H1 (cell line): Measurements from ENCODE around the gene LIG3. TPM values are rescaled to one million over a fixed set of nuclear protein-coding genes. Genes with fewer than 3 reads are reported as not detected.

ENCODE experiments used
- CTCF ChIA-PET: fragments of 300-600 bp; sonication (Branson Sonifier 250); formaldehyde crosslinking; loops from one replicate; lab custom pipeline; 2021; ENCODE audit not compliant: partially characterized antibody; lab: Charles Lee
- POLR2A ChIA-PET: fragments of 300-600 bp; sonication (Branson Sonifier 250); formaldehyde crosslinking; loops from one replicate; lab custom pipeline; 2021; ENCODE audit warnings: inconsistent platforms; ENCODE audit not compliant: partially characterized antibody; lab: Charles Lee
- DNase-seq, 2 experiments: peaks; one replicate each; pipeline versions ENCODE4 v3.0.0 to v3.0.0-alpha.2; 2010 to 2022; ENCODE audit warnings: low spot score in 2 of 2, low read depth in 1 of 2, mixed read lengths in 1 of 2
- FAIRE-seq: peaks from 2 replicates; lab custom pipeline; 2011; peaks lifted over from hg19 to GRCh38; lab: Jason Lieb, UNC
- H2AFZ ChIP-seq: 2 replicates; pipeline ENCODE4 v1.8.1; 2012; ENCODE audit warnings: low read length, inconsistent platforms
- H2AK5ac ChIP-seq: 2 replicates; pipeline ENCODE4 v1.6.1; 2013; ENCODE audit warnings: low read depth, low read length
- H2BK120ac ChIP-seq: replicated peaks from 2 replicates; pipeline ENCODE3; 2013; ENCODE audit warnings: low read depth, low read length, inconsistent platforms
- H2BK12ac ChIP-seq: 2 replicates; pipeline ENCODE4 v1.6.1; 2013; ENCODE audit warnings: low read depth, low read length
- H2BK15ac ChIP-seq: 2 replicates; pipeline ENCODE4 v1.6.1; 2013; ENCODE audit warnings: low read length
- H2BK20ac ChIP-seq: 2 replicates; pipeline ENCODE4 v1.6.1; 2013; ENCODE audit warnings: low read length
- H2BK5ac ChIP-seq: 2 replicates; pipeline ENCODE4 v1.6.1; 2013; ENCODE audit warnings: low read depth, low read length
- H3K14ac ChIP-seq: 2 replicates; pipeline ENCODE4 v1.6.1; 2013; ENCODE audit warnings: inconsistent platforms; ENCODE audit not compliant: insufficient read length
- H3K18ac ChIP-seq: 2 replicates; pipeline ENCODE4 v1.6.1; 2013; ENCODE audit warnings: low read length; ENCODE audit errors: extremely low read depth
- H3K23ac ChIP-seq: 2 replicates; pipeline ENCODE4 v1.6.1; 2013; ENCODE audit warnings: inconsistent platforms; ENCODE audit not compliant: insufficient read length
- H3K23me2 ChIP-seq: 2 replicates; pipeline ENCODE4 v1.6.1; 2013; ENCODE audit warnings: low read depth, low read length
- H3K27ac ChIP-seq: 2 replicates; pipeline ENCODE4 v1.6.1; 2011; ENCODE audit warnings: low read depth, low read length, inconsistent platforms
- H3K27me3 ChIP-seq, 4 experiments: replicated peaks in 1 of 4; 1 replicate in 1 of 4; 2 replicates in 3 of 4; pipeline versions ENCODE4 v1.6.1 to v1.8.1; 2011 to 2013; ENCODE audit warnings: low read length in 3 of 4, mild to moderate bottlenecking in 3 of 4, inconsistent platforms in 2 of 4, mixed read lengths in 2 of 4, moderate library complexity in 1 of 4; ENCODE audit not compliant: control insufficient read depth in 3 of 4, insufficient read depth in 3 of 4; ENCODE audit errors: extremely low read depth in 1 of 4
- H3K36me3 ChIP-seq, 4 experiments: 2 replicates each; pipeline versions ENCODE4 v1.6.1 to v1.8.1; 2011 to 2013; ENCODE audit warnings: mild to moderate bottlenecking in 4 of 4, low read length in 3 of 4, moderate library complexity in 2 of 4, control low read depth in 1 of 4, inconsistent platforms in 1 of 4; ENCODE audit not compliant: insufficient read depth in 4 of 4, control insufficient read depth in 2 of 4
- H3K4ac ChIP-seq: replicated peaks from 2 replicates; pipeline ENCODE3; 2013; ENCODE audit warnings: low read length, low read depth, mixed read lengths, inconsistent platforms; ENCODE audit not compliant: insufficient read length
- H3K4me1 ChIP-seq, 4 experiments: replicated peaks in 1 of 4; 1 replicate in 1 of 4; 2 replicates in 3 of 4; pipeline versions ENCODE4 v1.6.1 to v1.8.1; 2011 to 2013; ENCODE audit warnings: low read length in 3 of 4, inconsistent platforms in 2 of 4, mixed read lengths in 1 of 4; ENCODE audit not compliant: insufficient read depth in 4 of 4, control insufficient read depth in 3 of 4
- H3K4me2 ChIP-seq, 2 experiments: 2 replicates each; pipeline versions ENCODE4 v1.6.1 to v1.8.1; 2011 to 2013; ENCODE audit warnings: low read depth in 2 of 2, low read length in 2 of 2, control low read depth in 1 of 2, inconsistent platforms in 1 of 2, mild to moderate bottlenecking in 1 of 2; ENCODE audit not compliant: insufficient read depth in 1 of 2
- H3K4me3 ChIP-seq, 4 experiments: fragments of 200-600, 300-600 bp in 1 of 4; sonication (generic), shearing (Covaris generic), sonication (Bioruptor Twin) in 1 of 4; 2 replicates each; pipeline versions ENCODE4 v1.5.1 to v1.8.1; 2011 to 2016; ENCODE audit warnings: low read length in 4 of 4, low read depth in 3 of 4, control low read depth in 2 of 4, inconsistent platforms in 2 of 4, mild to moderate bottlenecking in 2 of 4, mixed read lengths in 1 of 4, moderate library complexity in 1 of 4; ENCODE audit not compliant: insufficient read depth in 2 of 4; ENCODE audit errors: extremely low read depth in 1 of 4
- H3K56ac ChIP-seq: replicated peaks from 2 replicates; pipeline ENCODE3; 2013; ENCODE audit warnings: low read depth, mild to moderate bottlenecking, mixed read lengths, low read length, inconsistent platforms; ENCODE audit not compliant: insufficient read length
- H3K79me1 ChIP-seq: 2 replicates; pipeline ENCODE4 v1.6.1; 2013; ENCODE audit warnings: low read depth, low read length, control low read depth
- H3K79me2 ChIP-seq, 2 experiments: 2 replicates each; pipeline versions ENCODE4 v1.6.1 to v1.8.1; 2012 to 2013; ENCODE audit warnings: low read length in 2 of 2, mild to moderate bottlenecking in 2 of 2, inconsistent platforms in 1 of 2; ENCODE audit not compliant: insufficient read depth in 2 of 2, control insufficient read depth in 1 of 2
- H3K9ac ChIP-seq, 4 experiments: replicated peaks in 1 of 4; 1 replicate in 1 of 4; 2 replicates in 3 of 4; pipeline versions ENCODE4 v1.6.1 to v1.8.1; 2011 to 2013; ENCODE audit warnings: low read depth in 3 of 4, low read length in 3 of 4, control low read depth in 2 of 4, mild to moderate bottlenecking in 2 of 4, moderate library complexity in 2 of 4, inconsistent platforms in 1 of 4; ENCODE audit errors: extremely low read depth in 1 of 4
- H3K9me3 ChIP-seq, 2 experiments: 2 replicates each; pipeline versions ENCODE4 v1.6.1 to v1.8.1; 2012 to 2013; ENCODE audit warnings: mild to moderate bottlenecking in 2 of 2, moderate library complexity in 2 of 2, control low read depth in 1 of 2, inconsistent platforms in 1 of 2, low read depth in 1 of 2, low read length in 1 of 2, mixed read lengths in 1 of 2; ENCODE audit not compliant: insufficient read depth in 2 of 2
- H4K20me1 ChIP-seq, 2 experiments: replicated peaks in 1 of 2; 2 replicates each; pipeline versions ENCODE3 to v1.8.1; 2011 to 2013; ENCODE audit warnings: inconsistent platforms in 2 of 2, low read length in 2 of 2, mild to moderate bottlenecking in 1 of 2; ENCODE audit not compliant: insufficient read depth in 2 of 2, control insufficient read depth in 1 of 2
- H4K5ac ChIP-seq: 2 replicates; pipeline ENCODE4 v1.6.1; 2013; ENCODE audit warnings: low read length, low read depth, mixed read lengths, inconsistent platforms; ENCODE audit not compliant: insufficient read length
- H4K8ac ChIP-seq: 2 replicates; pipeline ENCODE4 v1.8.0; 2013; ENCODE audit warnings: mild to moderate bottlenecking, moderate library complexity, low read length, inconsistent platforms; ENCODE audit not compliant: insufficient read depth; ENCODE audit errors: extremely low read depth
- H4K91ac ChIP-seq: replicated peaks from 2 replicates; pipeline ENCODE3; 2013; ENCODE audit warnings: low read length, mixed read lengths, inconsistent platforms; ENCODE audit not compliant: insufficient read length
- CHD2 ChIP-seq: IDR thresholded peaks from 2 replicates; pipeline ENCODE4 v1.6.1; 2012; ENCODE audit warnings: low read length, improper control_type of control experiment
- CREB1 ChIP-seq: IDR thresholded peaks from 2 replicates; pipeline ENCODE4 v1.6.1; 2012; ENCODE audit warnings: inconsistent platforms
- EZH2 ChIP-seq: fragments of 200-600 bp; sonication (generic); IDR thresholded peaks from 2 replicates; pipeline ENCODE4 v1.7.1; 2012; ENCODE audit warnings: low read depth, mild to moderate bottlenecking, moderate library complexity, low read length, inconsistent platforms; ENCODE audit not compliant: severe bottlenecking
- JUN ChIP-seq: IDR thresholded peaks from 2 replicates; pipeline ENCODE4 v1.6.1; 2011; ENCODE audit warnings: low read depth, mild to moderate bottlenecking, improper control_type of control experiment, low read length
- RFX5 ChIP-seq: IDR thresholded peaks from 2 replicates; pipeline ENCODE4 v1.6.1; 2011; ENCODE audit warnings: low read depth, low read length, improper control_type of control experiment, borderline replicate concordance
- SUZ12 ChIP-seq: fragments of 200-600 bp; sonication (generic); IDR thresholded peaks from 2 replicates; pipeline ENCODE4 v1.6.1; 2012; ENCODE audit warnings: mild to moderate bottlenecking, inconsistent platforms, low read length, moderate library complexity, mixed read lengths
- TAF1 ChIP-seq: IDR thresholded peaks from 2 replicates; pipeline ENCODE4 v1.6.1; 2011; ENCODE audit warnings: mild to moderate bottlenecking, low read depth, low read length
- TEAD4 ChIP-seq: IDR thresholded peaks from 2 replicates; pipeline ENCODE4 v1.6.1; 2012; ENCODE audit warnings: low read depth, low read length, inconsistent platforms, mixed read lengths
- WGBS, 2 experiments: shearing (Covaris generic) in 1 of 2; methylation state at CpG; one replicate each; pipeline versions ENCODE4 v1.1.6 to v1.1.7; 2013 to 2015; ENCODE audit warnings: low lambda C conversion rate in 2 of 2, mixed read lengths in 2 of 2, inconsistent platforms in 1 of 2, low coverage in 1 of 2, missing lambda C conversion rate in 1 of 2; ENCODE audit not compliant: insufficient replicate concordance in 2 of 2, insufficient coverage in 1 of 2, insufficient read length in 1 of 2; ENCODE audit errors: extremely low coverage in 1 of 2, missing lambda C conversion rate in 1 of 2; 5-methylcytosine and 5-hydroxymethylcytosine counted together
- polyA plus RNA-seq, 7 experiments: library from polyadenylated mRNA; depleted of rRNA in 3 of 7; stranded (reverse) in 5 of 7; unstranded in 2 of 7; fragments of >200 nt in 5 of 7; fragments of 200-250 nt in 2 of 7; gene quantifications; 1 replicate in 5 of 7; 2 replicates in 1 of 7; 4 replicates in 1 of 7; pipeline versions ENCODE4 v1.2.1 to v1.2.3, GENCODE V29; 2011 to 2013; ENCODE audit warnings: missing spikeins in 2 of 7, mixed read lengths in 2 of 7
- total RNA-seq: library from RNA; stranded (reverse); fragmentation: NEBNext Ultra II Directional; extraction: Animal tissue kit (Norgen Biotek cat#: 25700); gene quantifications from 2 replicates; pipeline ENCODE4 v1.2.1, GENCODE V29; 2021
- TF ChIP-seq, protein P1 (sequence below): IDR thresholded peaks from 2 replicates; pipeline ENCODE4 v1.6.1; 2011; ENCODE audit warnings: low read length, improper control_type of control experiment
- TF ChIP-seq, protein P2 (sequence below): IDR thresholded peaks from 2 replicates; pipeline ENCODE4 v1.6.1; 2011; ENCODE audit warnings: low read depth, mild to moderate bottlenecking, low read length; ENCODE audit not compliant: insufficient read depth

Gene LIG3
- total and polyA plus RNA-seq, 2 of the 8 experiments (the other 6 are each of a cell fraction or from before 2014, with no cell fraction given), result 63.6 to 89.3 TPM

DNA sequence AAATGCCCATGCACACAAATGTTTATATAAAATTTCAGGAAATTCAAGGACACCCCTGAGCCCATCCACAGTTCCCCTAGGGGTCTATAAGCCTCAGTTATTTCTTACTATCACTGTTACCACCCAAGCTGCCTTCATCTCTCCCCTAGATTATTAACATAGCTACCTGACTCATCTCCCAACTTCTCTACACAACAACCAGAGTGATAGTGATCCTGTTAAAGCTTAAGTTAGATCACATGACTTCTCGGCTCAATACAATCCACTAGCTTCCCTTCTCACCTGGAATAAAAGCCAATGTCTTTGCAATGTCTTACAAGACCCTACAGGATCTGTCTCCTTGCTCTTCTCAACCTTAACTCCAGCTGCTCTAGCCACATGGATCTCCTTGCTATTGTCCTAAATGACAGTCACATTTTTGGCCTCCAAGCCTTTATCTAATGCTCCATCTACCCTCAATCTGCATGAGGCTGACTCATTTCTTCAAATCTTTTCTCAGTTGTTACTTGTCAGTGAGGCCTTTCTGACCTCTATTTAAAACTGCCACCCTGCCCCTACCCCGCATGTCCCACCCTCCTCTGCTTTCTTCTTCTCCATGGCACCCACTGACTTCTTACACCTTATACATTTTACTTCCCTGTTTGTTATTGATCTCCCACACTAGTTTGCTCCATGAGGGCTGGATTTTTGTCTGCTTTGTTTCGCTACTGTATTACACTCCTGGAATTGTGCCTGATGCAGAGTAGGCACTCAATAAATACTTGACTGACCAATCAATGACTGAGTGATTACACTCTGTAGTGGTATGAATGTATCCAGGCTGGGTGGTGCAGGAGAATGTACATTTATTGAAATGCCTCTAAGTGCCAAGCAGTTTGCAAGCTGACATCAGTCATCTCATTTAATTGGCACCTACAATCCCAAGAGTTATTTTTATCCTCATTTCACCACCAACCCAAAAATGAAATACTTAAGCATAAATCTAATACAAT lies 5.2 kb upstream of the LIG3 start:
- Histone ChIP-seq H2BK12ac (no peak overlapping the region), H3K23ac (no peak overlapping the region), H3K4ac (no peak overlapping the region), H3K9me3 (no peaks in the 10 kb centered on the region), H4K91ac (no peak overlapping the region), H3K4me3 (no peak overlapping the region), H3K14ac (no peak overlapping the region), H3K9ac (0 out of 7 replicates have a peak overlapping the region, but pooled peaks of 1 of the 4 experiments have one; percentile 7), H2AK5ac (no peak overlapping the region), H3K79me1 (no peaks in the 10 kb centered on the region), H2BK5ac (no peak overlapping the region), H4K5ac (no peak overlapping the region), H3K23me2 (no peaks in the 10 kb centered on the region; the same call in 1 of the 2 replicates), H4K20me1 (no peaks in the 10 kb centered on the region), H3K4me1 (peaks cover 0 to 3% (median 0%) of the 10 kb centered on the region in 4 experiments; a peak in 1 of 7 replicates), H3K4me2 (no peak overlapping the region), H3K56ac (no peak overlapping the region), H3K79me2 (no peaks in the 10 kb centered on the region), H3K27ac (no peak overlapping the region), H2AFZ (no peak overlapping the region), H2BK120ac (no peak overlapping the region), H3K36me3 (no peaks in the 10 kb centered on the region), H3K18ac (no peak overlapping the region), H3K27me3 (no peaks in the 10 kb centered on the region), H4K8ac (no peak overlapping the region), H2BK15ac (no peak overlapping the region), H2BK20ac (no peak overlapping the region)
- 77% methylated on average over 3 of the region's 3 CpGs; no CpG with 5 or more reads in 1 of the 2 experiments for WGBS, 2 experiments
- ChIA-PET CTCF (interaction anchor here (2.7 kb wide), 1 partner anchor 10 kb away, joined by 8 read pairs; no protein-coding TSS in a partner anchor), POLR2A (interaction anchor here (0.6 to 2.5 kb wide), 5 partner anchors 8 to 153 kb away, joined by 3 to 18 read pairs (median 6); partner anchors contain the start of genes CCT6B and ZNF830)
- no peak for FAIRE-seq
- peak in 1 of 2 experiments; percentile 6 for DNase-seq
- TF ChIP-seq TEAD4 (no peak), CREB1 (no peak), RFX5 (no peak), JUN (no peak), SUZ12 (no peak), TAF1 (no peak), EZH2 (no peak), CHD2 (no peak)
- TF ChIP-seq, protein P1, sequence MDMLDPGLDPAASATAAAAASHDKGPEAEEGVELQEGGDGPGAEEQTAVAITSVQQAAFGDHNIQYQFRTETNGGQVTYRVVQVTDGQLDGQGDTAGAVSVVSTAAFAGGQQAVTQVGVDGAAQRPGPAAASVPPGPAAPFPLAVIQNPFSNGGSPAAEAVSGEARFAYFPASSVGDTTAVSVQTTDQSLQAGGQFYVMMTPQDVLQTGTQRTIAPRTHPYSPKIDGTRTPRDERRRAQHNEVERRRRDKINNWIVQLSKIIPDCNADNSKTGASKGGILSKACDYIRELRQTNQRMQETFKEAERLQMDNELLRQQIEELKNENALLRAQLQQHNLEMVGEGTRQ, result no peak
- TF ChIP-seq, protein P2, sequence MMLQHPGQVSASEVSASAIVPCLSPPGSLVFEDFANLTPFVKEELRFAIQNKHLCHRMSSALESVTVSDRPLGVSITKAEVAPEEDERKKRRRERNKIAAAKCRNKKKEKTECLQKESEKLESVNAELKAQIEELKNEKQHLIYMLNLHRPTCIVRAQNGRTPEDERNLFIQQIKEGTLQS, result no peak
